A172 (cell line): ENCODE measurements around the gene NOL3. TPM values are rescaled to one million over a fixed set of nuclear protein-coding genes. Genes with fewer than 3 reads are reported as not detected.

Source experiments
- DNase-seq: peaks from one replicate; pipeline ENCODE4 v3.0.0-alpha.2; 2015; ENCODE audit warnings: low spot score
- total RNA-seq: library from RNA; depleted of rRNA; stranded (reverse); fragments of >200 nt; shearing (Covaris generic); gene quantifications from 2 replicates; pipeline ENCODE4 v1.2.3, GENCODE V29; 2014

The NOL3 gene
- total RNA-seq, 1 experiment from 2014 or later: 11.2 TPM

- no peak for DNase-seq
These were observed 14.8 kb upstream of the NOL3 start for GRCh38 chr16:67155295-67156142.

GRCh38 chr16:67156143-67156844 lies 14.0 kb upstream of the NOL3 start:
- no peak for DNase-seq

- no peak for DNase-seq
These were observed 13.1 kb upstream of the NOL3 start for GRCh38 chr16:67157106-67157748.

GRCh38 chr16:67157892-67158635 lies 12.3 kb upstream of the NOL3 start:
- no peak for DNase-seq

- DNase-seq: no peak
These were observed 11.4 kb upstream of the NOL3 start for GRCh38 chr16:67158637-67159600.

GRCh38 chr16:67161595-67162058 lies 8.7 kb upstream of the NOL3 start:
- DNase-seq: no peak

- no peak for DNase-seq
These were observed 7.7 kb upstream of the NOL3 start for GRCh38 chr16:67162506-67163163.

- DNase-seq: no peak
These were observed 7.0 kb upstream of the NOL3 start for GRCh38 chr16:67163164-67163998.

GRCh38 chr16:67163999-67164558 lies 6.3 kb upstream of the NOL3 start:
- no peak for DNase-seq

GRCh38 chr16:67164599-67165061 lies 5.7 kb upstream of the NOL3 start, which contains the start of gene HSF4:
Gene HSF4 (plus strand): TSS chr16:67164745. CDS start chr16:67164812, 67 bp downstream.
- DNase-seq: no peak

- DNase-seq: no peak
These were observed 4.9 kb upstream of the NOL3 start for GRCh38 chr16:67165121-67166078.

GRCh38 chr16:67166110-67166547 lies 4.2 kb upstream of the NOL3 start:
- DNase-seq: no peak

- no peak for DNase-seq
These were observed 3.7 kb upstream of the NOL3 start for GRCh38 chr16:67166598-67167168.

- no peak for DNase-seq
These were observed 2.8 kb upstream of the NOL3 start for GRCh38 chr16:67167588-67167987.

GRCh38 chr16:67169011-67169451 lies 1.3 kb upstream of the NOL3 start:
- DNase-seq: no peak

GRCh38 chr16:67169642-67170167 lies 633 bp upstream of the NOL3 start:
- DNase-seq: no peak
